GM12878 (cell line): ENCODE data around the gene NUTM2F. TPM values are rescaled to one million over a fixed set of nuclear protein-coding genes. Genes with fewer than 3 reads are reported as not detected.

ENCODE experiments used
- ATAC-seq: fragments of 200-7000 bp; cut with Tn5 transposase; 3 replicates; pipeline ENCODE4 v1.9.1; 2020; ENCODE audit warnings: mild to moderate bottlenecking, moderate library complexity
- BruUV-seq: library from RNA; stranded (reverse); fragments of 400-500 nt; replicated peaks from 2 replicates; lab custom pipeline; 2021; lab: Mats Ljungman, UMichigan
- CTCF ChIA-PET: fragments of 300-600 bp; sonication (Branson Sonifier 250); formaldehyde crosslinking; extraction: SDS; loops from one replicate; lab custom pipeline; 2021; ENCODE audit warnings: inconsistent platforms; lab: Yijun Ruan, JAX
- POLR2A ChIA-PET: fragments of 350-600 bp; formaldehyde crosslinking; extraction: SDS; loops from one replicate; lab custom pipeline; 2021; ENCODE audit warnings: inconsistent platforms; lab: Charles Lee
- RAD21 ChIA-PET: fragments of 300-600 bp; sonication (Branson Sonifier 250); formaldehyde crosslinking; loops from one replicate; lab custom pipeline; 2023; ENCODE audit warnings: antibody characterized with exemption; ENCODE audit not compliant: unreplicated experiment; lab: Charles Lee
- SMC1A ChIA-PET: fragments of 300-600 bp; sonication (Branson Sonifier 250); formaldehyde crosslinking; loops from one replicate; lab custom pipeline; 2023; ENCODE audit not compliant: unreplicated experiment, uncharacterized antibody; lab: Charles Lee
- DNase-seq: peaks from one replicate; pipeline ENCODE4 v3.0.0-alpha.2; 2011; ENCODE audit warnings: low read depth, low spot score
- FAIRE-seq: peaks from 3 replicates; lab custom pipeline; 2011; peaks lifted over from hg19 to GRCh38; lab: Jason Lieb, UNC
- H2AFZ ChIP-seq: 2 replicates; pipeline ENCODE4 v1.6.0; 2011; ENCODE audit warnings: low read depth, low read length, control low read depth; ENCODE audit not compliant: control insufficient read depth
- H3K27ac ChIP-seq: 2 replicates; pipeline ENCODE4 v1.5.1; 2011; ENCODE audit warnings: control low read depth; ENCODE audit not compliant: control insufficient read depth, insufficient read depth
- H3K27me3 ChIP-seq, 2 experiments: replicated peaks in 1 of 2; 2 replicates each; pipeline versions ENCODE4 v1.6.0 to v1.6.1; 2011; ENCODE audit warnings: low read length in 1 of 2; ENCODE audit not compliant: control insufficient read depth in 2 of 2, insufficient read depth in 2 of 2
- H3K36me3 ChIP-seq, 2 experiments: 2 replicates each; pipeline ENCODE4 v1.5.1; 2011; ENCODE audit warnings: low read length in 1 of 2; ENCODE audit not compliant: control insufficient read depth in 2 of 2, insufficient read depth in 2 of 2
- H3K4me1 ChIP-seq: 2 replicates; pipeline ENCODE4 v1.6.1; 2011; ENCODE audit warnings: mild to moderate bottlenecking, low read length, moderate library complexity, mixed read lengths; ENCODE audit not compliant: control insufficient read depth, insufficient read depth
- H3K4me2 ChIP-seq: 2 replicates; pipeline ENCODE4 v1.6.0; 2011; ENCODE audit warnings: control low read depth; ENCODE audit not compliant: control insufficient read depth, insufficient read depth
- H3K4me3 ChIP-seq: fragments of 200-600 bp; sonication (generic); 2 replicates; pipeline ENCODE4 v1.5.1; 2016
- H3K79me2 ChIP-seq: 2 replicates; pipeline ENCODE4 v1.6.0; 2011; ENCODE audit warnings: low read length; ENCODE audit not compliant: control insufficient read depth, insufficient read depth
- H3K9ac ChIP-seq: 2 replicates; pipeline ENCODE4 v1.8.0; 2011; ENCODE audit warnings: low read length, control low read depth, mixed read lengths; ENCODE audit not compliant: control insufficient read depth, insufficient read depth
- H3K9me3 ChIP-seq: replicated peaks from 3 replicates; pipeline ENCODE4 v1.5.1; 2011; ENCODE audit warnings: mild to moderate bottlenecking, low read length; ENCODE audit not compliant: control insufficient read depth, insufficient read depth
- H4K20me1 ChIP-seq: 2 replicates; pipeline ENCODE4 v1.6.0; 2011; ENCODE audit not compliant: control insufficient read depth, insufficient read depth
- BCL3 ChIP-seq: IDR thresholded peaks from 2 replicates; pipeline ENCODE4 v1.6.1; 2011; ENCODE audit warnings: borderline replicate concordance, low read depth, mild to moderate bottlenecking, moderate library complexity, low read length; ENCODE audit not compliant: insufficient read depth, poor library complexity, severe bottlenecking
- CBFB ChIP-seq: IDR thresholded peaks from 2 replicates; pipeline ENCODE4 v1.6.1; 2016; ENCODE audit warnings: antibody characterized with exemption, low read depth
- ELK1 ChIP-seq: IDR thresholded peaks from 2 replicates; pipeline ENCODE4 v1.6.1; 2012; ENCODE audit warnings: low read depth, low read length, improper control_type of control experiment
- ETV6 ChIP-seq, 2 experiments: fragments of 450-650 bp in 1 of 2; IDR thresholded peaks in 1 of 2; conservative IDR thresholded peaks in 1 of 2; 2 replicates each; pipeline ENCODE4 v1.6.1; 2014; ENCODE audit warnings: antibody characterized with exemption in 1 of 2, borderline replicate concordance in 1 of 2, low read depth in 1 of 2, mild to moderate bottlenecking in 1 of 2, moderate library complexity in 1 of 2
- EZH2 ChIP-seq: IDR thresholded peaks from 2 replicates; pipeline ENCODE4 v1.6.1; 2012; ENCODE audit warnings: low read depth, mild to moderate bottlenecking, control low read depth, inconsistent platforms, low read length, borderline replicate concordance; ENCODE audit not compliant: control insufficient read depth
- HDAC6 ChIP-seq: fragments of 200-600 bp; sonication (generic); IDR thresholded peaks from one replicate; pipeline ENCODE4 v1.8.0; 2017; ENCODE audit warnings: antibody characterized with exemption; ENCODE audit not compliant: unreplicated experiment
- POLR2A ChIP-seq: IDR thresholded peaks from 2 replicates; pipeline ENCODE4 v1.6.1; 2011; ENCODE audit warnings: low read depth, mild to moderate bottlenecking, low read length
- POLR2AphosphoS5 ChIP-seq: IDR thresholded peaks from 2 replicates; pipeline ENCODE4 v1.6.1; 2011; ENCODE audit warnings: mild to moderate bottlenecking, low read length, inconsistent platforms
- RAD51 ChIP-seq: fragments of 450-650 bp; IDR thresholded peaks from 2 replicates; pipeline ENCODE4 v1.6.1; 2016; ENCODE audit warnings: moderate library complexity, mild to moderate bottlenecking, inconsistent platforms
- YY1 ChIP-seq: IDR thresholded peaks from 2 replicates; pipeline ENCODE4 v1.6.1; 2011; ENCODE audit warnings: low read depth, mild to moderate bottlenecking, low read length
- ZBTB40 ChIP-seq: fragments of 450-650 bp; IDR thresholded peaks from 2 replicates; pipeline ENCODE4 v1.6.1; 2016; ENCODE audit warnings: mild to moderate bottlenecking, moderate library complexity, borderline replicate concordance
- ZNF207 ChIP-seq: fragments of 450-650 bp; IDR thresholded peaks from 2 replicates; pipeline ENCODE4 v1.6.1; 2014; ENCODE audit warnings: antibody characterized with exemption, mild to moderate bottlenecking, borderline replicate concordance
- WGBS: methylation state at CpG from one replicate; pipeline ENCODE4 v1.1.6; 2016; ENCODE audit warnings: low lambda C conversion rate; ENCODE audit not compliant: insufficient replicate concordance, insufficient coverage; ENCODE audit errors: missing lambda C conversion rate; 5-methylcytosine and 5-hydroxymethylcytosine counted together
- in situ Hi-C: fragments of 300-500 bp; cut with MboI; formaldehyde crosslinking; loops from 9 replicates; pipeline ENCODE4 v1.14.3; 2018; ENCODE audit warnings: mixed read lengths
- intact Hi-C: fragments of 100-400 bp; cut with micrococcal nuclease; formaldehyde crosslinking; loops from one replicate; pipeline ENCODE4 v1.14.2; 2022; ENCODE audit not compliant: unreplicated experiment
- polyA plus RNA-seq, 11 experiments: library from polyadenylated mRNA; depleted of rRNA in 4 of 11; unstranded in 6 of 11; stranded (reverse) in 5 of 11; fragments of >200 nt; fragmentation: Nextera tagmentation in 4 of 11; fragmentation: Illumina TruSeq in 1 of 11; extraction: Ambion mirVana in 4 of 11; extraction: Trizol in 1 of 11; gene quantifications; 1 replicate in 1 of 11; 2 replicates in 10 of 11; pipeline versions ENCODE4 v1.2.1 to v1.2.3, GENCODE V29; 2011 to 2016; ENCODE audit warnings: inconsistent platforms in 2 of 11, missing spikeins in 2 of 11, low read depth in 1 of 11
- total RNA-seq, 4 experiments: library from RNA; depleted of rRNA in 3 of 4; stranded (reverse); fragments of >200 nt in 3 of 4; fragmentation: Illumina TruSeq in 1 of 4; extraction: Trizol in 1 of 4; gene quantifications; 2 replicates each; pipeline versions ENCODE4 v1.2.1 to v1.2.3, GENCODE V29; 2013 to 2021

The NUTM2F gene
- total and polyA plus RNA-seq, 10 of the 15 experiments (the other 5 are each of a cell fraction or from before 2014, with no cell fraction given) = not detected

DNA sequence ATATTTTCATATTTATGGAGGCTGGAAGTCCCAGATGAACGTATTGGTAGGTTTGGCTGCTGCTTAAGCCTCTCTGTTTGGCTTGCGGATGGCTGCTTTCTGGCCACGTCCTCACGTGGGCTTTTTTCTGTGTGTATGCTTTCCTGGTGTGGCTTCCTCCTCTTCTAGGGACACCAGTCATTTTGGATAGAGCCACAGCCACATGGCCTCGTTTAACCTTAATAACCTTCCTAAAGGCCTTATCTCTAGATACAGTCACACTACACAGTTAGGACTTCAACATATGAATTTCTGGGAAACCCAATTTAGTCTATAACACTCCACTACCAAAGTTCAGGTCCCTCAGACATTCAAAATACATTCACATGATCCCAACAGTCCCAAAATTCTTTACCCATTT is 26.9 kb downstream of the NUTM2F start (continued):
- TF ChIP-seq ZBTB40 = no peak

DNA sequence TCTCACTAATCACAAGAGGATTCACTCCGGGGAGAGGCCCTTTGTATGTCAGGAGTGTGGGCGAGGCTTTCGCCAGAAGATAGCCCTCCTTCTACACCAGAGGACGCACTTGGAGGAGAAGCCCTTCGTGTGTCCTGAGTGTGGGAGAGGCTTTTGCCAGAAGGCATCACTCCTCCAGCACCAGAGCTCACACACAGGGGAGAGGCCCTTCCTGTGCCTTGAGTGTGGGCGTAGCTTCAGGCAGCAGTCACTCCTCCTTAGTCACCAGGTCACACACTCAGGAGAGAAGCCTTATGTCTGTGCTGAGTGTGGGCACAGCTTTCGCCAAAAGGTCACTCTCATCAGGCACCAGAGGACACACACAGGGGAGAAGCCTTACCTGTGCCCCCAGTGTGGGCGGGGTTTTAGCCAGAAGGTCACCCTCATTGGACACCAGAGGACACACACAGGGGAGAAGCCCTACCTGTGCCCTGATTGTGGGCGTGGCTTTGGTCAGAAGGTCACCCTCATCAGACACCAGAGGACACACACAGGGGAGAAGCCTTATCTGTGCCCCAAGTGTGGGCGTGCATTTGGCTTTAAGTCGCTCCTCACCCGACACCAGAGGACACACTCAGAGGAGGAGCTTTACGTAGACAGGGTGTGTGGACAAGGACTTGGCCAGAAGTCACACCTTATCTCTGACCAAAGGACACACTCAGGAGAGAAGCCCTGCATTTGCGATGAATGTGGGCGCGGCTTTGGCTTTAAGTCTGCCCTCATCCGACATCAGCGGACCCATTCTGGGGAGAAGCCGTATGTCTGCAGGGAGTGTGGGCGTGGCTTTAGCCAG is 27.8 kb downstream of the NUTM2F start:
- ATAC-seq (no peak), FAIRE-seq (no peak), DNase-seq (no peak)
- Histone ChIP-seq H3K36me3 (peaks cover 2 to 4% of the 10 kb centered on the region in 2 experiments; a peak in 3 of 4 replicates), H3K9ac (no peak overlapping the region), H3K4me3 (no peak overlapping the region), H2AFZ (no peak overlapping the region), H3K27ac (no peak overlapping the region), H3K4me1 (no peaks in the 10 kb centered on the region), H3K27me3 (no peaks in the 10 kb centered on the region), H3K79me2 (no peaks in the 10 kb centered on the region), H3K9me3 (no peaks in the 10 kb centered on the region), H4K20me1 (no peaks in the 10 kb centered on the region), H3K4me2 (no peak overlapping the region)
- intact Hi-C loops (no loop called here), in situ Hi-C loops (no loop called here)
- ChIA-PET CTCF (no interaction called here), POLR2A (no interaction called here), SMC1A (no interaction called here), RAD21 (no interaction called here)
- BruUV-seq = no TSS peak
- WGBS = 98% methylated on average over 20 of the region's 20 CpGs
- TF ChIP-seq BCL3 (no peak), ELK1 (no peak), YY1 (no peak), RAD51 (no peak), CBFB (no peak), POLR2AphosphoS5 (no peak), POLR2A (no peak), HDAC6 (no peak), EZH2 (no peak), ZNF207 (no peak), ETV6 (conservative IDR thresholded peaks at IDR 0.05 in 1 of 2, IDR thresholded peaks at IDR 0.05 in 1 of 2; ENCODE audit: borderline replicate concordance in 1 of 2, low read depth in 1 of 2) (no peak)
